HepG2 (cell line): ENCODE results near the gene KCNQ1OT1. TPM values are rescaled to one million over a fixed set of nuclear protein-coding genes. Genes with fewer than 3 reads are reported as not detected.

ENCODE experiments used
- ATAC-seq: fragments of 200-7000 bp; cut with Tn5 transposase; 3 replicates; pipeline ENCODE4 v1.9.1; 2020; ENCODE audit warnings: mild to moderate bottlenecking, moderate library complexity
- BruUV-seq: library from RNA; stranded (reverse); fragments of 400-500 nt; replicated peaks from 2 replicates; lab custom pipeline; 2021; lab: Mats Ljungman, UMichigan
- CTCF ChIA-PET: fragments of 300-600 bp; formaldehyde crosslinking; extraction: SDS; loops from one replicate; lab custom pipeline; 2021; ENCODE audit warnings: low total read pairs, inconsistent platforms, low intra/inter-chr PET ratio; lab: Yijun Ruan, JAX
- POLR2A ChIA-PET: fragments of 350-600 bp; sonication (Branson Sonifier 250); formaldehyde crosslinking; loops from one replicate; lab custom pipeline; 2020; ENCODE audit warnings: antibody characterized with exemption, inconsistent platforms; lab: Yijun Ruan, JAX
- DNase-seq: peaks from one replicate; pipeline ENCODE4 v3.0.0-alpha.2; 2015; ENCODE audit warnings: low spot score
- FAIRE-seq: peaks from 3 replicates; lab custom pipeline; 2011; peaks lifted over from hg19 to GRCh38; lab: Jason Lieb, UNC
- H2AFZ ChIP-seq: one replicate; pipeline ENCODE4 v1.6.1; 2011; ENCODE audit warnings: low read length, inconsistent platforms
- H3K27ac ChIP-seq: fragments of 300-600 bp; 3 replicates; pipeline ENCODE4 v1.8.0; 2011; ENCODE audit warnings: mixed run types, mild to moderate bottlenecking, mixed read lengths, low read length, inconsistent platforms; ENCODE audit not compliant: insufficient read depth; ENCODE audit errors: extremely low read length
- H3K27me3 ChIP-seq, 2 experiments: fragments of 200-600 bp in 1 of 2; 2 replicates in 1 of 2; 3 replicates in 1 of 2; pipeline versions ENCODE4 v1.6.0 to v1.8.0; 2011; ENCODE audit warnings: low read length in 2 of 2, mild to moderate bottlenecking in 2 of 2, moderate library complexity in 2 of 2, inconsistent platforms in 1 of 2; ENCODE audit not compliant: insufficient read depth in 2 of 2, control insufficient read depth in 1 of 2
- H3K36me3 ChIP-seq, 2 experiments: fragments of 200-600 bp in 1 of 2; replicated peaks in 1 of 2; 2 replicates in 1 of 2; 3 replicates in 1 of 2; pipeline versions ENCODE4 v1.5.1 to v1.8.0; 2011; ENCODE audit warnings: low read length in 2 of 2, inconsistent platforms in 1 of 2; ENCODE audit not compliant: insufficient read depth in 2 of 2, control insufficient read depth in 1 of 2
- H3K4me1 ChIP-seq: 2 replicates; pipeline ENCODE4 v1.5.1; 2012; ENCODE audit warnings: low read length, inconsistent platforms; ENCODE audit not compliant: insufficient read depth
- H3K4me2 ChIP-seq: 2 replicates; pipeline ENCODE4 v1.6.0; 2011; ENCODE audit warnings: low read depth, low read length, inconsistent platforms
- H3K4me3 ChIP-seq, 3 experiments: fragments of 200-600 bp in 1 of 3; sonication (generic), shearing (Covaris generic) in 1 of 3; replicated peaks in 1 of 3; 2 replicates each; pipeline ENCODE4 v1.5.1; 2011 to 2016; ENCODE audit warnings: low read length in 3 of 3, inconsistent platforms in 2 of 3, low read depth in 2 of 3, mild to moderate bottlenecking in 2 of 3, control low read depth in 1 of 3, mixed read lengths in 1 of 3; ENCODE audit not compliant: insufficient read depth in 1 of 3
- H3K79me2 ChIP-seq: one replicate; pipeline ENCODE4 v1.6.1; 2011; ENCODE audit warnings: low read length, inconsistent platforms; ENCODE audit not compliant: insufficient read depth
- H3K9ac ChIP-seq: 2 replicates; pipeline ENCODE4 v1.6.0; 2011; ENCODE audit warnings: mild to moderate bottlenecking, low read depth, low read length, inconsistent platforms; ENCODE audit not compliant: insufficient read depth
- H3K9me3 ChIP-seq: 2 replicates; pipeline ENCODE4 v1.5.1; 2012; ENCODE audit warnings: mild to moderate bottlenecking, low read length
- H4K20me1 ChIP-seq: 2 replicates; pipeline ENCODE4 v1.6.0; 2011; ENCODE audit warnings: inconsistent platforms, mild to moderate bottlenecking, low read length, moderate library complexity; ENCODE audit not compliant: insufficient read depth
- CENPT ChIP-seq: sonication (generic); formaldehyde crosslinking; IDR thresholded peaks from 2 replicates; pipeline ENCODE4 v1.8.0; 2022; ENCODE audit warnings: low read depth, mild to moderate bottlenecking, moderate library complexity, missing genetic modification reagents
- LCORL ChIP-seq, 2 experiments: fragments of 450-650 bp in 1 of 2; sonication (generic) in 1 of 2; formaldehyde crosslinking in 1 of 2; IDR thresholded peaks; 2 replicates each; pipeline versions ENCODE4 v1.5.0 to v1.6.1; 2017 to 2020; ENCODE audit warnings: antibody characterized with exemption in 1 of 2, missing genetic modification reagents in 1 of 2
- NR2F2 ChIP-seq: IDR thresholded peaks from 2 replicates; pipeline ENCODE4 v1.6.1; 2012; ENCODE audit warnings: low read depth, inconsistent platforms, borderline replicate concordance
- NR2F6 ChIP-seq, 2 experiments: IDR thresholded peaks; 2 replicates each; pipeline ENCODE4 v1.6.1; 2016; ENCODE audit warnings: antibody characterized with exemption in 1 of 2, mild to moderate bottlenecking in 1 of 2
- RCOR2 ChIP-seq: IDR thresholded peaks from 2 replicates; pipeline ENCODE4 v1.6.1; 2016; ENCODE audit warnings: missing biosample characterization, missing genetic modification reagents
- ZNF207 ChIP-seq: fragments of 450-650 bp; IDR thresholded peaks from 2 replicates; pipeline ENCODE4 v1.6.1; 2016; ENCODE audit warnings: antibody characterized with exemption, borderline replicate concordance
- ZNF253 ChIP-seq: sonication (generic); formaldehyde crosslinking; IDR thresholded peaks from 2 replicates; pipeline ENCODE4 v1.8.0; 2022; ENCODE audit warnings: mild to moderate bottlenecking, missing genetic modification reagents, borderline replicate concordance
- ZNF383 ChIP-seq: sonication (generic); formaldehyde crosslinking; IDR thresholded peaks from 2 replicates; pipeline ENCODE4 v1.4.0; 2020; ENCODE audit warnings: missing genetic modification reagents, mild to moderate bottlenecking, borderline replicate concordance
- ZNF484 ChIP-seq: sonication (generic); formaldehyde crosslinking; IDR thresholded peaks from 2 replicates; pipeline ENCODE4 v1.5.1; 2020; ENCODE audit warnings: mild to moderate bottlenecking, low read depth, missing genetic modification reagents, borderline replicate concordance
- ZNF546 ChIP-seq: sonication (generic); formaldehyde crosslinking; conservative IDR thresholded peaks from 2 replicates; pipeline ENCODE4 v1.8.1; 2023; ENCODE audit warnings: mild to moderate bottlenecking, missing genetic modification reagents
- ZNF564 ChIP-seq: sonication (generic); formaldehyde crosslinking; IDR thresholded peaks from 2 replicates; pipeline ENCODE4 v1.8.1; 2023; ENCODE audit warnings: mild to moderate bottlenecking, missing genetic modification reagents
- ZNF883 ChIP-seq: sonication (generic); formaldehyde crosslinking; IDR thresholded peaks from 2 replicates; pipeline ENCODE4 v1.5.1; 2020; ENCODE audit warnings: mild to moderate bottlenecking, missing genetic modification reagents; ENCODE audit errors: not compliant biosample characterization
- WGBS: methylation state at CpG from one replicate; pipeline ENCODE4 v1.1.6; 2017; ENCODE audit warnings: low lambda C conversion rate; 5-methylcytosine and 5-hydroxymethylcytosine counted together
- in situ Hi-C: cut with HindIII; loops from 2 replicates; pipeline ENCODE4 v1.10.0; 2017; ENCODE audit warnings: low pct_unique_long_range_greater_than_20kb; ENCODE audit not compliant: extremely low pct_ligation_motif_present
- intact Hi-C: fragments of 100-400 bp; cut with micrococcal nuclease; formaldehyde crosslinking; loops from one replicate; pipeline ENCODE4 v1.10.0; 2022; ENCODE audit not compliant: unreplicated experiment
- polyA plus RNA-seq, 8 experiments: library from polyadenylated mRNA; depleted of rRNA in 3 of 8; stranded (reverse) in 7 of 8; unstranded in 1 of 8; fragments of >200 nt; fragmentation: Illumina TruSeq in 4 of 8; extraction: Trizol in 4 of 8; gene quantifications; 2 replicates each; pipeline versions ENCODE4 v1.2.1 to v1.2.3, GENCODE V29; 2011 to 2016; ENCODE audit warnings: low read depth in 4 of 8, missing spikeins in 1 of 8, mixed read lengths in 1 of 8; ENCODE audit not compliant: insufficient read depth in 1 of 8
- total RNA-seq, 5 experiments: library from RNA; depleted of rRNA; stranded (reverse); fragments of >200 nt; fragmentation: Illumina TruSeq; extraction: Trizol; gene quantifications; 2 replicates each; pipeline ENCODE4 v1.2.3, GENCODE V29; 2016; ENCODE audit warnings: low read depth in 1 of 5
- TF ChIP-seq, protein P1 (sequence below): sonication (generic); formaldehyde crosslinking; conservative IDR thresholded peaks from 2 replicates; pipeline ENCODE4 v1.8.0; 2022; ENCODE audit warnings: missing genetic modification reagents

The KCNQ1OT1 gene
- total and polyA plus RNA-seq, 2 of the 13 experiments (the other 11 are each of a cell fraction or from before 2014, with no cell fraction given): 1.3 to 18.9 TPM

DNA sequence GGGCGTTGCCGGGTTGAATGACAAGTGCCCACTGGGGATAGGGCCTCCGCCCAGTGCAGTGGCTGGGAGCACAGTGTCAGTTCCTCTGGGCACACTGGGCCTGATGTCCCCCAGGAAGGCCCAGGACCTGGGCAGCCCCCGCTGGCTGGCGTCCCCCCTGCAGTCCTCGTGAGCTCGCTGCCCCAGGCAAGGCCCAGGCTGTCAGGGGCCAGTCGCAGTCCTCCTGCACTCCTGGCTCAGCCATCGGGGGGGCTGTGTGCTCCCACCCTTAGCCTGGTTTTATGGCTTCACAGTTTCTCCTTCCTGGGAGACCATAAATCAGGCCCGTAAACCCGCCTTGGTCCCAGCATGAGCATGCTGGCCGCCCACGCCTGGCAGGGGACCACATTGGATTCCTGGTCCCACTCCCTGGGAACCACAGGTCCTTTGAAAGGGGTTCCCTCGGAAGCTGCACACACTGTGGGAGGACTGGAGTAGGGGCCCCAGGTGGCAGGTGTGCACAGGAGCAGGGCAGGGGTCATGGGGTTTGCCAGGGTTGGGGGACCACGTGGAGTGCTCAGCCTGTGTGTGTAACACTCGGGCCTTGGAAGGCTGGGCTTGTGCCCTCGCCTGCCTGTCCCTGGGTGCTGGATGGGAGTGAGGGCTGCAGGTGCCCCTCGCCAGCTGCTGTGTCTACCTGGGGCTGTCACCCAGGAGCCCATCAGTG, 113.6 kb downstream of the KCNQ1OT1 start:
- CTCF ChIA-PET: no interaction called here

More for the DNA sequence above, 113.6 kb downstream of the KCNQ1OT1 start:
- no TSS peak for BruUV-seq
- no peak for FAIRE-seq
- intact Hi-C loops: no loop called here
- no peak overlapping the region for H3K4me2 ChIP-seq
- TF ChIP-seq ZNF546 (CRISPR knock-in tag) (no peak), NR2F6 (IDR thresholded peaks at IDR 0.05) (no peak), NR2F6 (CRISPR knock-in tag; IDR thresholded peaks at IDR 0.05) (no peak), ZNF484 (CRISPR knock-in tag) (no peak), LCORL (IDR thresholded peaks at IDR 0.05) (no peak), LCORL (CRISPR knock-in tag; IDR thresholded peaks at IDR 0.05) (no peak), ZNF883 (CRISPR knock-in tag) (no peak), CENPT (CRISPR knock-in tag) (no peak), ZNF383 (CRISPR knock-in tag) (no peak), ZNF564 (CRISPR knock-in tag) (no peak), ZNF253 (CRISPR knock-in tag) (no peak), RCOR2 (CRISPR knock-in tag) (no peak), ZNF207 (no peak), NR2F2 (no peak)
- TF ChIP-seq, protein P1, sequence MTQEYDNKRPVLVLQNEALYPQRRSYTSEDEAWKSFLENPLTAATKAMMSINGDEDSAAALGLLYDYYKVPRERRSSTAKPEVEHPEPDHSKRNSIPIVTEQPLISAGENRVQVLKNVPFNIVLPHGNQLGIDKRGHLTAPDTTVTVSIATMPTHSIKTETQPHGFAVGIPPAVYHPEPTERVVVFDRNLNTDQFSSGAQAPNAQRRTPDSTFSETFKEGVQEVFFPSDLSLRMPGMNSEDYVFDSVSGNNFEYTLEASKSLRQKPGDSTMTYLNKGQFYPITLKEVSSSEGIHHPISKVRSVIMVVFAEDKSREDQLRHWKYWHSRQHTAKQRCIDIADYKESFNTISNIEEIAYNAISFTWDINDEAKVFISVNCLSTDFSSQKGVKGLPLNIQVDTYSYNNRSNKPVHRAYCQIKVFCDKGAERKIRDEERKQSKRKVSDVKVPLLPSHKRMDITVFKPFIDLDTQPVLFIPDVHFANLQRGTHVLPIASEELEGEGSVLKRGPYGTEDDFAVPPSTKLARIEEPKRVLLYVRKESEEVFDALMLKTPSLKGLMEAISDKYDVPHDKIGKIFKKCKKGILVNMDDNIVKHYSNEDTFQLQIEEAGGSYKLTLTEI (CRISPR knock-in tag): no peak
- TF ChIP-seq, all 625 proteins: peak for 0
- no peak overlapping the region for H3K9ac ChIP-seq
- H3K27me3 ChIP-seq: peaks cover 24 to 89% of the 10 kb centered on the region in 2 experiments
- H3K4me3 ChIP-seq: no peak overlapping the region
- no peaks in the 10 kb centered on the region for H3K4me1 ChIP-seq
- POLR2A ChIA-PET: no interaction called here
- 0 out of 2 replicates have a peak, but pooled peaks cover 3% of the 10 kb centered on the region for H4K20me1 ChIP-seq
- H3K79me2 ChIP-seq: no peaks in the 10 kb centered on the region
- no peak overlapping the region for H3K27ac ChIP-seq
- no peak for DNase-seq
- ATAC-seq: no peak
- H3K9me3 ChIP-seq: no peaks in the 10 kb centered on the region
- in situ Hi-C loops: no loop called here
- WGBS: 15% methylated on average over 5 of the region's 18 CpGs
- no peak overlapping the region for H2AFZ ChIP-seq
- no peaks in the 10 kb centered on the region for H3K36me3 ChIP-seq
